SK-N-SH (cell line): ENCODE results near the gene IFT20. TPM values are rescaled to one million over a fixed set of nuclear protein-coding genes. Genes with fewer than 3 reads are reported as not detected.

Experiments used
- CTCF ChIA-PET: fragments of 300-600, 350-600 bp; formaldehyde crosslinking; extraction: SDS; loops from one replicate; lab custom pipeline; 2021; lab: Yijun Ruan, JAX
- POLR2A ChIA-PET: fragments of 350-600 bp; sonication (Branson Sonifier 250); formaldehyde crosslinking; extraction: SDS; loops from one replicate; lab custom pipeline; 2020; ENCODE audit warnings: antibody characterized with exemption, inconsistent platforms; lab: Yijun Ruan, JAX
- DNase-seq: peaks from one replicate; pipeline ENCODE4 v3.0.0; 2012
- H2AFZ ChIP-seq: fragments of 200-600 bp; sonication (generic); 2 replicates; pipeline ENCODE4 v1.8.1; 2016; ENCODE audit warnings: antibody characterized with exemption, mild to moderate bottlenecking, low read depth
- H3F3A ChIP-seq: fragments of 200-600 bp; sonication (generic); replicated peaks from 2 replicates; pipeline ENCODE3; 2016; ENCODE audit warnings: antibody characterized with exemption, mild to moderate bottlenecking; ENCODE audit not compliant: insufficient read depth
- H3K27ac ChIP-seq, 2 experiments: fragments of 200-500 bp in 1 of 2; fragments of 200-600 bp in 1 of 2; sonication (Bioruptor generic) in 1 of 2; sonication (generic), shearing (Covaris generic) in 1 of 2; 2 replicates each; pipeline versions ENCODE4 v1.5.1 to v1.6.1; 2014 to 2016; ENCODE audit warnings: low read depth in 2 of 2, inconsistent platforms in 1 of 2, low read length in 1 of 2, mild to moderate bottlenecking in 1 of 2, mixed read lengths in 1 of 2
- H3K27me3 ChIP-seq: fragments of 200-600 bp; sonication (generic), shearing (Covaris generic); 2 replicates; pipeline ENCODE4 v1.6.1; 2016; ENCODE audit warnings: mixed run types; ENCODE audit not compliant: insufficient read depth
- H3K36me3 ChIP-seq, 2 experiments: fragments of 200-500 bp in 1 of 2; fragments of 200-600 bp in 1 of 2; sonication (Bioruptor generic) in 1 of 2; sonication (generic) in 1 of 2; replicated peaks in 1 of 2; 2 replicates each; pipeline versions ENCODE3 to v1.5.1; 2014 to 2016; ENCODE audit warnings: low read length in 1 of 2, mild to moderate bottlenecking in 1 of 2; ENCODE audit not compliant: insufficient read depth in 2 of 2, control insufficient read depth in 1 of 2
- H3K4me1 ChIP-seq, 2 experiments: fragments of 200-500 bp in 1 of 2; fragments of 200-600 bp in 1 of 2; sonication (Bioruptor generic) in 1 of 2; sonication (generic), shearing (Covaris generic) in 1 of 2; 2 replicates each; pipeline versions ENCODE4 v1.5.1 to v1.6.1; 2014 to 2016; ENCODE audit warnings: low read depth in 1 of 2, low read length in 1 of 2, mixed run types in 1 of 2; ENCODE audit not compliant: insufficient read depth in 2 of 2, control insufficient read depth in 1 of 2
- H3K4me2 ChIP-seq: fragments of 200-600 bp; sonication (generic), shearing (Covaris generic); 2 replicates; pipeline ENCODE4 v1.6.1; 2017; ENCODE audit warnings: mixed run types
- H3K4me3 ChIP-seq, 2 experiments: fragments of 200-500 bp in 1 of 2; fragments of 200-600 bp in 1 of 2; sonication (Bioruptor generic) in 1 of 2; sonication (generic), shearing (Covaris generic) in 1 of 2; 2 replicates each; pipeline versions ENCODE4 v1.5.1 to v1.8.1; 2014 to 2016; ENCODE audit warnings: low read depth in 2 of 2, inconsistent platforms in 1 of 2, low read length in 1 of 2, mild to moderate bottlenecking in 1 of 2, mixed read lengths in 1 of 2, moderate library complexity in 1 of 2
- H3K79me2 ChIP-seq: fragments of 200-600 bp; sonication (generic); 2 replicates; pipeline ENCODE4 v1.8.1; 2017; ENCODE audit warnings: mild to moderate bottlenecking; ENCODE audit not compliant: insufficient read depth
- H3K9ac ChIP-seq: fragments of 200-600 bp; sonication (generic); 2 replicates; pipeline ENCODE4 v1.6.1; 2017; ENCODE audit warnings: mixed run types
- H3K9me2 ChIP-seq: fragments of 200-600 bp; sonication (generic); 2 replicates; pipeline ENCODE4 v1.6.1; 2017; ENCODE audit warnings: mixed run types
- H3K9me3 ChIP-seq: fragments of 200-600 bp; sonication (generic); 2 replicates; pipeline ENCODE4 v1.6.1; 2017; ENCODE audit warnings: mixed run types, mild to moderate bottlenecking, moderate library complexity
- H4K20me1 ChIP-seq: fragments of 200-600 bp; sonication (generic); 2 replicates; pipeline ENCODE4 v1.6.1; 2017; ENCODE audit warnings: mild to moderate bottlenecking, mixed run types; ENCODE audit not compliant: insufficient read depth
- CTCF ChIP-seq: fragments of 200-600 bp; sonication (generic); IDR thresholded peaks from 2 replicates; pipeline ENCODE4 v1.6.1; 2017; ENCODE audit warnings: antibody characterized with exemption, mild to moderate bottlenecking, moderate library complexity
- ELF1 ChIP-seq: IDR thresholded peaks from 2 replicates; pipeline ENCODE4 v1.4.0; 2012
- EZH2phosphoT487 ChIP-seq: fragments of 200-600 bp; sonication (generic); IDR thresholded peaks from 2 replicates; pipeline ENCODE4 v1.6.1; 2017; ENCODE audit warnings: low read depth, mixed run types, mild to moderate bottlenecking, antibody characterized with exemption, moderate library complexity, borderline replicate concordance
- IRF3 ChIP-seq: fragments of 150-350 bp; IDR thresholded peaks from 2 replicates; pipeline ENCODE4 v1.6.1; 2016; ENCODE audit warnings: mild to moderate bottlenecking, low read depth, low read length
- MXI1 ChIP-seq: IDR thresholded peaks from 2 replicates; pipeline ENCODE4 v1.6.1; 2012; ENCODE audit warnings: mild to moderate bottlenecking, low read depth, low read length, improper control_type of control experiment
- NRF1 ChIP-seq: IDR thresholded peaks from 2 replicates; pipeline ENCODE4 v1.6.1; 2012; ENCODE audit warnings: low read depth, mild to moderate bottlenecking, low read length
- PBX3 ChIP-seq: IDR thresholded peaks from 2 replicates; pipeline ENCODE4; 2012
- RAD21 ChIP-seq: IDR thresholded peaks from 2 replicates; pipeline ENCODE4 v1.6.1; 2012; ENCODE audit warnings: mild to moderate bottlenecking, low read length
- USF2 ChIP-seq: fragments of 150-350 bp; IDR thresholded peaks from 2 replicates; pipeline ENCODE4 v1.6.1; 2017; ENCODE audit warnings: antibody characterized with exemption, low read length, low read depth, borderline replicate concordance
- WGBS: methylation state at CpG from one replicate; pipeline ENCODE4 v1.1.6; 2017; ENCODE audit warnings: low lambda C conversion rate; 5-methylcytosine and 5-hydroxymethylcytosine counted together
- polyA plus RNA-seq, 3 experiments: library from polyadenylated mRNA; depleted of rRNA; stranded (reverse); fragments of >200 nt; gene quantifications; 2 replicates each; pipeline ENCODE4 v1.2.3, GENCODE V29; 2012

IFT20 gene
- polyA plus RNA-seq, 1 of the 3 experiments (the other 2 are of a cell fraction): 75.6 TPM

DNA sequence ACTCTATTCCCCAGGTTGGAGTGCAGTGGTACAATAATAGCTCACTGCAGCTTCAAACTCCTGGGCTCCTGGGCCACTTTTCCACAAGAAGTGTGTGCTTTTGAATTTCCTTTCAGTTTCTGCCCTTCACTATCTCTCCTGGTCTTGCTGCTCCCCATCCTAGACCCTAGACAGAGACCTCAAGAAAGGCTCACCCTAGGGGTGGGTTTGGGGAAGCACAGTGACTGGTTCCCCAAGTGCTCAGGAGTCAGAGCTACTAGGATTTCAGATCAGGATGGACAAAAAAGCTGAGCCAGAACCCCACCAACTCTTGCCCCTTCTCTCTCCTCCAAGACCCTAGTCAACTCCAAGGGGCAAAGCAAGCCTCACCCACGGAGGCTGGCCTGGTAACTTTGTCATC is 31.3 kb upstream of the IFT20 start:
- Histone ChIP-seq H3F3A (peaks cover 21% of the 10 kb centered on the region), H3K9me2 (no peaks in the 10 kb centered on the region), H3K79me2 (no peaks in the 10 kb centered on the region), H3K4me1 (peaks cover 7 to 15% of the 10 kb centered on the region in 2 experiments), H4K20me1 (no peaks in the 10 kb centered on the region), H3K4me2 (no peak overlapping the region), H3K27ac (no peak overlapping the region), H3K9ac (no peak overlapping the region), H2AFZ (no peak overlapping the region), H3K27me3 (no peaks in the 10 kb centered on the region), H3K36me3 (peaks cover under 1 to 21% of the 10 kb centered on the region in 2 experiments), H3K9me3 (no peaks in the 10 kb centered on the region), H3K4me3 (no peak overlapping the region)
- ChIA-PET CTCF (interaction anchor here (0.8 to 1.3 kb wide), 2 partner anchors 10 to 21 kb away, joined by 4 to 5 read pairs; no protein-coding TSS in a partner anchor), POLR2A (interaction anchor here (1.2 kb wide), 1 partner anchor 9 kb away, joined by 3 read pairs; the partner anchor contains the start of gene POLDIP2)
- DNase-seq: no peak
- WGBS: 75% methylated on average over 1 of the region's 1 CpG
- TF ChIP-seq EZH2phosphoT487 (no peak), CTCF (peak; percentile 11; the same call in 1 of the 2 replicates)

DNA sequence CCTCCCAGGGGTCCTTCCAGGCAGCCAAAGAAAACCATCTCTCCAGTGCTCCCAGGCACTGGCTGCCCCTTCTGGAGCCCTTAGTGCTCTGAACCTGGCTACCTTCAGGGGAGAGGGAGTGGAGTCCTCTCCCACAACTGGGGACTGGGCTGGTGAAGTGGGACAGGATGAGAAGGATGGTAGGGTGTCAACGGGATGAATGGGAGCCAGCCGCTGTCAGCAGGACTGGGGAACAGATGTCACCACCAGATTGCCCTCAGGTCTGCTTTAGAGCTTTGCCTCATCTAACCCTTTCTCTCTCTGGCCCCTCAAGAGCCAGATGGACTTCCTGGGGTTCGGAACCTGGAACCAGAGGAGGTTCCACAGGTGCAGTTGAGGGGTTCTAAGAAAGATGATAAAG is 30.2 kb upstream of the IFT20 start:
- Histone ChIP-seq H3F3A (peaks cover 13% of the 10 kb centered on the region), H3K9me3 (no peaks in the 10 kb centered on the region), H3K9me2 (no peaks in the 10 kb centered on the region), H3K79me2 (no peaks in the 10 kb centered on the region), H3K9ac (no peak overlapping the region), H3K27me3 (no peaks in the 10 kb centered on the region), H3K4me2 (no peak overlapping the region), H3K36me3 (peaks cover 6 to 32% of the 10 kb centered on the region in 2 experiments), H3K27ac (no peak overlapping the region), H4K20me1 (no peaks in the 10 kb centered on the region), H3K4me1 (peaks cover under 1 to 8% of the 10 kb centered on the region in 2 experiments; a peak in 3 of 4 replicates), H3K4me3 (no peak overlapping the region), H2AFZ (no peak overlapping the region)
- no peak for TF ChIP-seq IRF3
- no peak for TF ChIP-seq ELF1
- no peak for TF ChIP-seq PBX3
- no peak for TF ChIP-seq NRF1
- TF ChIP-seq USF2: no peak
- no peak for TF ChIP-seq RAD21
- no peak for TF ChIP-seq MXI1
- POLR2A ChIA-PET: no interaction called here
- WGBS: 80% methylated on average over 3 of the region's 3 CpGs
- CTCF ChIA-PET: no interaction called here
- DNase-seq: no peak
